SK-N-SH (cell line): ENCODE results near the gene TTC22. TPM values are rescaled to one million over a fixed set of nuclear protein-coding genes. Genes with fewer than 3 reads are reported as not detected.

Experiments used
- CTCF ChIA-PET: fragments of 300-600, 350-600 bp; formaldehyde crosslinking; extraction: SDS; loops from one replicate; lab custom pipeline; 2021; lab: Yijun Ruan, JAX
- POLR2A ChIA-PET: fragments of 350-600 bp; sonication (Branson Sonifier 250); formaldehyde crosslinking; extraction: SDS; loops from one replicate; lab custom pipeline; 2020; ENCODE audit warnings: antibody characterized with exemption, inconsistent platforms; lab: Yijun Ruan, JAX
- DNase-seq: peaks from one replicate; pipeline ENCODE4 v3.0.0; 2012
- H2AFZ ChIP-seq: fragments of 200-600 bp; sonication (generic); 2 replicates; pipeline ENCODE4 v1.8.1; 2016; ENCODE audit warnings: antibody characterized with exemption, mild to moderate bottlenecking, low read depth
- H3F3A ChIP-seq: fragments of 200-600 bp; sonication (generic); replicated peaks from 2 replicates; pipeline ENCODE3; 2016; ENCODE audit warnings: antibody characterized with exemption, mild to moderate bottlenecking; ENCODE audit not compliant: insufficient read depth
- H3K27ac ChIP-seq, 2 experiments: fragments of 200-500 bp in 1 of 2; fragments of 200-600 bp in 1 of 2; sonication (Bioruptor generic) in 1 of 2; sonication (generic), shearing (Covaris generic) in 1 of 2; 2 replicates each; pipeline versions ENCODE4 v1.5.1 to v1.6.1; 2014 to 2016; ENCODE audit warnings: low read depth in 2 of 2, inconsistent platforms in 1 of 2, low read length in 1 of 2, mild to moderate bottlenecking in 1 of 2, mixed read lengths in 1 of 2
- H3K27me3 ChIP-seq: fragments of 200-600 bp; sonication (generic), shearing (Covaris generic); 2 replicates; pipeline ENCODE4 v1.6.1; 2016; ENCODE audit warnings: mixed run types; ENCODE audit not compliant: insufficient read depth
- H3K36me3 ChIP-seq, 2 experiments: fragments of 200-500 bp in 1 of 2; fragments of 200-600 bp in 1 of 2; sonication (Bioruptor generic) in 1 of 2; sonication (generic) in 1 of 2; replicated peaks in 1 of 2; 2 replicates each; pipeline versions ENCODE3 to v1.5.1; 2014 to 2016; ENCODE audit warnings: low read length in 1 of 2, mild to moderate bottlenecking in 1 of 2; ENCODE audit not compliant: insufficient read depth in 2 of 2, control insufficient read depth in 1 of 2
- H3K4me1 ChIP-seq, 2 experiments: fragments of 200-500 bp in 1 of 2; fragments of 200-600 bp in 1 of 2; sonication (Bioruptor generic) in 1 of 2; sonication (generic), shearing (Covaris generic) in 1 of 2; 2 replicates each; pipeline versions ENCODE4 v1.5.1 to v1.6.1; 2014 to 2016; ENCODE audit warnings: low read depth in 1 of 2, low read length in 1 of 2, mixed run types in 1 of 2; ENCODE audit not compliant: insufficient read depth in 2 of 2, control insufficient read depth in 1 of 2
- H3K4me2 ChIP-seq: fragments of 200-600 bp; sonication (generic), shearing (Covaris generic); 2 replicates; pipeline ENCODE4 v1.6.1; 2017; ENCODE audit warnings: mixed run types
- H3K4me3 ChIP-seq, 2 experiments: fragments of 200-500 bp in 1 of 2; fragments of 200-600 bp in 1 of 2; sonication (Bioruptor generic) in 1 of 2; sonication (generic), shearing (Covaris generic) in 1 of 2; 2 replicates each; pipeline versions ENCODE4 v1.5.1 to v1.8.1; 2014 to 2016; ENCODE audit warnings: low read depth in 2 of 2, inconsistent platforms in 1 of 2, low read length in 1 of 2, mild to moderate bottlenecking in 1 of 2, mixed read lengths in 1 of 2, moderate library complexity in 1 of 2
- H3K79me2 ChIP-seq: fragments of 200-600 bp; sonication (generic); 2 replicates; pipeline ENCODE4 v1.8.1; 2017; ENCODE audit warnings: mild to moderate bottlenecking; ENCODE audit not compliant: insufficient read depth
- H3K9ac ChIP-seq: fragments of 200-600 bp; sonication (generic); 2 replicates; pipeline ENCODE4 v1.6.1; 2017; ENCODE audit warnings: mixed run types
- H3K9me2 ChIP-seq: fragments of 200-600 bp; sonication (generic); 2 replicates; pipeline ENCODE4 v1.6.1; 2017; ENCODE audit warnings: mixed run types
- H3K9me3 ChIP-seq: fragments of 200-600 bp; sonication (generic); 2 replicates; pipeline ENCODE4 v1.6.1; 2017; ENCODE audit warnings: mixed run types, mild to moderate bottlenecking, moderate library complexity
- H4K20me1 ChIP-seq: fragments of 200-600 bp; sonication (generic); 2 replicates; pipeline ENCODE4 v1.6.1; 2017; ENCODE audit warnings: mild to moderate bottlenecking, mixed run types; ENCODE audit not compliant: insufficient read depth
- EP300 ChIP-seq, 2 experiments: IDR thresholded peaks; 2 replicates each; pipeline versions ENCODE4 v1.4.0 to v1.6.1; 2012; ENCODE audit warnings: borderline replicate concordance in 1 of 2, low read depth in 1 of 2, low read length in 1 of 2
- EZH2phosphoT487 ChIP-seq: fragments of 200-600 bp; sonication (generic); IDR thresholded peaks from 2 replicates; pipeline ENCODE4 v1.6.1; 2017; ENCODE audit warnings: low read depth, mixed run types, mild to moderate bottlenecking, antibody characterized with exemption, moderate library complexity, borderline replicate concordance
- GATA2 ChIP-seq: sonication (generic); formaldehyde crosslinking; IDR thresholded peaks from 2 replicates; pipeline ENCODE4 v1.5.0; 2020; ENCODE audit warnings: mild to moderate bottlenecking, missing genetic modification reagents
- MXI1 ChIP-seq: IDR thresholded peaks from 2 replicates; pipeline ENCODE4 v1.6.1; 2012; ENCODE audit warnings: mild to moderate bottlenecking, low read depth, low read length, improper control_type of control experiment
- NFIC ChIP-seq: IDR thresholded peaks from 2 replicates; pipeline ENCODE4 v1.4.0; 2012; ENCODE audit warnings: borderline replicate concordance
- RAD21 ChIP-seq: IDR thresholded peaks from 2 replicates; pipeline ENCODE4 v1.6.1; 2012; ENCODE audit warnings: mild to moderate bottlenecking, low read length
- USF2 ChIP-seq: fragments of 150-350 bp; IDR thresholded peaks from 2 replicates; pipeline ENCODE4 v1.6.1; 2017; ENCODE audit warnings: antibody characterized with exemption, low read length, low read depth, borderline replicate concordance
- WGBS: methylation state at CpG from one replicate; pipeline ENCODE4 v1.1.6; 2017; ENCODE audit warnings: low lambda C conversion rate; 5-methylcytosine and 5-hydroxymethylcytosine counted together
- polyA plus RNA-seq, 3 experiments: library from polyadenylated mRNA; depleted of rRNA; stranded (reverse); fragments of >200 nt; gene quantifications; 2 replicates each; pipeline ENCODE4 v1.2.3, GENCODE V29; 2012
- TF ChIP-seq, protein P1 (sequence below): IDR thresholded peaks from 2 replicates; pipeline ENCODE4 v1.4.0; 2012; ENCODE audit warnings: low read depth, borderline replicate concordance

Gene TTC22
- polyA plus RNA-seq, 1 of the 3 experiments (the other 2 are of a cell fraction) = not detected

- TF ChIP-seq, protein P1, sequence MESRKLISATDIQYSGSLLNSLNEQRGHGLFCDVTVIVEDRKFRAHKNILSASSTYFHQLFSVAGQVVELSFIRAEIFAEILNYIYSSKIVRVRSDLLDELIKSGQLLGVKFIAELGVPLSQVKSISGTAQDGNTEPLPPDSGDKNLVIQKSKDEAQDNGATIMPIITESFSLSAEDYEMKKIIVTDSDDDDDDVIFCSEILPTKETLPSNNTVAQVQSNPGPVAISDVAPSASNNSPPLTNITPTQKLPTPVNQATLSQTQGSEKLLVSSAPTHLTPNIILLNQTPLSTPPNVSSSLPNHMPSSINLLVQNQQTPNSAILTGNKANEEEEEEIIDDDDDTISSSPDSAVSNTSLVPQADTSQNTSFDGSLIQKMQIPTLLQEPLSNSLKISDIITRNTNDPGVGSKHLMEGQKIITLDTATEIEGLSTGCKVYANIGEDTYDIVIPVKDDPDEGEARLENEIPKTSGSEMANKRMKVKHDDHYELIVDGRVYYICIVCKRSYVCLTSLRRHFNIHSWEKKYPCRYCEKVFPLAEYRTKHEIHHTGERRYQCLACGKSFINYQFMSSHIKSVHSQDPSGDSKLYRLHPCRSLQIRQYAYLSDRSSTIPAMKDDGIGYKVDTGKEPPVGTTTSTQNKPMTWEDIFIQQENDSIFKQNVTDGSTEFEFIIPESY = no peak
- TF ChIP-seq EZH2phosphoT487 = no peak
- TF ChIP-seq RAD21 = no peak; the same call in 1 of the 2 replicates
- TF ChIP-seq USF2 = no peak
Observed at GRCh38 chr1:54794451-54795355, 6.4 kb downstream of the TTC22 start (continued).

- no peak for TF ChIP-seq NFIC
- TF ChIP-seq MXI1 = peak; percentile 37; the same call in 1 of the 2 replicates
- TF ChIP-seq EP300 (IDR thresholded peaks at IDR 0.05; ENCODE audit: borderline replicate concordance in 1 of 2, low read depth in 1 of 2, low read length in 1 of 2) = peak in 1 of 2 experiments; percentile 58; a peak in 1 of 4 replicates
- TF ChIP-seq USF2 = no peak
- peak; percentile 87 for TF ChIP-seq GATA2
- no peaks in the 10 kb centered on the region for H3K79me2 ChIP-seq
- POLR2A ChIA-PET = no interaction called here
- H4K20me1 ChIP-seq = no peaks in the 10 kb centered on the region
- H3F3A ChIP-seq = no peaks in the 10 kb centered on the region
- DNase-seq = peak; percentile 93
- H3K36me3 ChIP-seq = no peaks in the 10 kb centered on the region
- no peak overlapping the region for H3K4me2 ChIP-seq
- CTCF ChIA-PET = interaction anchor here (0.6 to 3.5 kb wide), 26 partner anchors 12 to 932 kb away, joined by 3 to 19 read pairs (median 4); partner anchors contain the start of genes ACOT11, DHCR24, PARS2 and TTC4
- no peaks in the 10 kb centered on the region for H3K9me3 ChIP-seq
- 11% methylated on average over 6 of the region's 7 CpGs for WGBS
- H3K4me3 ChIP-seq = no peak overlapping the region; a peak in 1 of 4 replicates
- no peaks in the 10 kb centered on the region for H3K9me2 ChIP-seq
- peak overlapping the region in 1 of 2 experiments; percentile 77; a peak in 2 of 4 replicates for H3K27ac ChIP-seq
- no peak overlapping the region for H3K9ac ChIP-seq
- no peaks in the 10 kb centered on the region for H3K27me3 ChIP-seq
- no peak overlapping the region for H2AFZ ChIP-seq
- H3K4me1 ChIP-seq = peaks cover 5 to 36% of the 10 kb centered on the region in 2 experiments; a peak in 2 of 4 replicates
Observed at GRCh38 chr1:54792686-54793282, 8.3 kb downstream of the TTC22 start.
